HL-60 (cell line): Measurements from ENCODE around the gene ABL1.

ENCODE experiments used
- DNase-seq, 2 experiments: peaks; one replicate each; pipeline ENCODE4 v3.0.0-alpha.2; 2010 to 2020; ENCODE audit warnings: low read depth in 1 of 2, low spot score in 1 of 2
- H3K27ac ChIP-seq: fragments of 250-450 bp; sonication (Bioruptor Pico); replicated peaks from 2 replicates; pipeline ENCODE4 v1.5.1; 2020; ENCODE audit warnings: mild to moderate bottlenecking, moderate library complexity
- H3K27me3 ChIP-seq: fragments of 250-450 bp; sonication (Bioruptor Pico); 2 replicates; pipeline ENCODE4 v1.5.1; 2021; ENCODE audit warnings: mild to moderate bottlenecking, moderate library complexity; ENCODE audit not compliant: insufficient read depth, poor library complexity, severe bottlenecking
- H3K4me3 ChIP-seq: replicated peaks from 2 replicates; pipeline ENCODE4 v1.5.1; 2011; ENCODE audit warnings: mild to moderate bottlenecking, control low read depth, low read length; ENCODE audit not compliant: insufficient read depth
- GABPA ChIP-seq: IDR thresholded peaks from 2 replicates; pipeline ENCODE4 v1.6.1; 2012; ENCODE audit warnings: low read depth
- POLR2AphosphoS5 ChIP-seq: IDR thresholded peaks from 2 replicates; pipeline ENCODE4 v1.6.1; 2012; ENCODE audit warnings: low read depth
- SPI1 ChIP-seq: IDR thresholded peaks from 2 replicates; pipeline ENCODE4 v1.6.1; 2012; ENCODE audit warnings: low read depth, mild to moderate bottlenecking, borderline replicate concordance
- TF ChIP-seq, protein P1 (sequence below): IDR thresholded peaks from one replicate; pipeline ENCODE4 v1.5.1; 2011; ENCODE audit warnings: low read length, control low read depth, inconsistent platforms; ENCODE audit not compliant: insufficient read depth
- TF ChIP-seq, protein P2 (sequence below): IDR thresholded peaks from 2 replicates; pipeline ENCODE4 v1.6.1; 2012; ENCODE audit warnings: low read depth; ENCODE audit not compliant: insufficient replicate concordance

ABL1 gene

DNA sequence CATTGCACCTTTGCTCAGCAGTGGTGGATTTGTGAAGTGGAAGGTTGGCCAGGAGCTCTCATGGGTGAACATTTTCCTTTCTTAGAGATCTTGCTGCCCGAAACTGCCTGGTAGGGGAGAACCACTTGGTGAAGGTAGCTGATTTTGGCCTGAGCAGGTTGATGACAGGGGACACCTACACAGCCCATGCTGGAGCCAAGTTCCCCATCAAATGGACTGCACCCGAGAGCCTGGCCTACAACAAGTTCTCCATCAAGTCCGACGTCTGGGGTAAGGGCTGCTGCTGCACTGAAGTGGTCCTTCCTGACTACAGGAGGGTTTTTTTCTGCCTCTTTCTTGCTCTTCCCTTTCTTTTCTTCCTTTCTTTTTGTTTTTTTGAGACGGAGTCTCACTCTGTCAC lies 39.7 kb downstream of the ABL1 start:
- TF ChIP-seq, protein P1, sequence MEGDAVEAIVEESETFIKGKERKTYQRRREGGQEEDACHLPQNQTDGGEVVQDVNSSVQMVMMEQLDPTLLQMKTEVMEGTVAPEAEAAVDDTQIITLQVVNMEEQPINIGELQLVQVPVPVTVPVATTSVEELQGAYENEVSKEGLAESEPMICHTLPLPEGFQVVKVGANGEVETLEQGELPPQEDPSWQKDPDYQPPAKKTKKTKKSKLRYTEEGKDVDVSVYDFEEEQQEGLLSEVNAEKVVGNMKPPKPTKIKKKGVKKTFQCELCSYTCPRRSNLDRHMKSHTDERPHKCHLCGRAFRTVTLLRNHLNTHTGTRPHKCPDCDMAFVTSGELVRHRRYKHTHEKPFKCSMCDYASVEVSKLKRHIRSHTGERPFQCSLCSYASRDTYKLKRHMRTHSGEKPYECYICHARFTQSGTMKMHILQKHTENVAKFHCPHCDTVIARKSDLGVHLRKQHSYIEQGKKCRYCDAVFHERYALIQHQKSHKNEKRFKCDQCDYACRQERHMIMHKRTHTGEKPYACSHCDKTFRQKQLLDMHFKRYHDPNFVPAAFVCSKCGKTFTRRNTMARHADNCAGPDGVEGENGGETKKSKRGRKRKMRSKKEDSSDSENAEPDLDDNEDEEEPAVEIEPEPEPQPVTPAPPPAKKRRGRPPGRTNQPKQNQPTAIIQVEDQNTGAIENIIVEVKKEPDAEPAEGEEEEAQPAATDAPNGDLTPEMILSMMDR: no peak
- TF ChIP-seq SPI1 (no peak), POLR2AphosphoS5 (no peak), GABPA (no peak)
- TF ChIP-seq, protein P2, sequence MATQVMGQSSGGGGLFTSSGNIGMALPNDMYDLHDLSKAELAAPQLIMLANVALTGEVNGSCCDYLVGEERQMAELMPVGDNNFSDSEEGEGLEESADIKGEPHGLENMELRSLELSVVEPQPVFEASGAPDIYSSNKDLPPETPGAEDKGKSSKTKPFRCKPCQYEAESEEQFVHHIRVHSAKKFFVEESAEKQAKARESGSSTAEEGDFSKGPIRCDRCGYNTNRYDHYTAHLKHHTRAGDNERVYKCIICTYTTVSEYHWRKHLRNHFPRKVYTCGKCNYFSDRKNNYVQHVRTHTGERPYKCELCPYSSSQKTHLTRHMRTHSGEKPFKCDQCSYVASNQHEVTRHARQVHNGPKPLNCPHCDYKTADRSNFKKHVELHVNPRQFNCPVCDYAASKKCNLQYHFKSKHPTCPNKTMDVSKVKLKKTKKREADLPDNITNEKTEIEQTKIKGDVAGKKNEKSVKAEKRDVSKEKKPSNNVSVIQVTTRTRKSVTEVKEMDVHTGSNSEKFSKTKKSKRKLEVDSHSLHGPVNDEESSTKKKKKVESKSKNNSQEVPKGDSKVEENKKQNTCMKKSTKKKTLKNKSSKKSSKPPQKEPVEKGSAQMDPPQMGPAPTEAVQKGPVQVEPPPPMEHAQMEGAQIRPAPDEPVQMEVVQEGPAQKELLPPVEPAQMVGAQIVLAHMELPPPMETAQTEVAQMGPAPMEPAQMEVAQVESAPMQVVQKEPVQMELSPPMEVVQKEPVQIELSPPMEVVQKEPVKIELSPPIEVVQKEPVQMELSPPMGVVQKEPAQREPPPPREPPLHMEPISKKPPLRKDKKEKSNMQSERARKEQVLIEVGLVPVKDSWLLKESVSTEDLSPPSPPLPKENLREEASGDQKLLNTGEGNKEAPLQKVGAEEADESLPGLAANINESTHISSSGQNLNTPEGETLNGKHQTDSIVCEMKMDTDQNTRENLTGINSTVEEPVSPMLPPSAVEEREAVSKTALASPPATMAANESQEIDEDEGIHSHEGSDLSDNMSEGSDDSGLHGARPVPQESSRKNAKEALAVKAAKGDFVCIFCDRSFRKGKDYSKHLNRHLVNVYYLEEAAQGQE: no peak
- Histone ChIP-seq H3K27me3 (no peaks in the 10 kb centered on the region), H3K27ac (no peak overlapping the region), H3K4me3 (no peak overlapping the region)
- DNase-seq: no peak

DNA sequence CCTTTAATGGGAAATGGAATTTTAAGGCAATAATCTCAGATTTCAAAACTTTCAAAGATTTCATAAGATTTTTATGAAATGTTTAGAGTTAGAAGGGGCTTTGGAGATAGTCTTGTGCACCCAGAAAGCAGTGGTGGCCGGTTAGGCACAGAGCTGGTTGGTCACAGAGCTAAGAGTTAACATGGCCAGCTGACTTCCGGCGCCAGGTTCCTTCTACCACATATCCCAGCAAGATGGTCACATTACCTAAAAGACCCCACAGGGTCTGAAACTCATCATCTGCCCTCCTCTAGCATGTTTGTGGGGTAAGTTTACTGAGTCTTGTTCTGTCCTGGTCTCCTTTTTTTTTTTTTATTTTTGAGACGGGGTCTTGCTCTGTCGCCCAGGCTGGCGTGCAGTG lies 42.2 kb downstream of the ABL1 start:
- no peak overlapping the region for H3K4me3 ChIP-seq
- TF ChIP-seq GABPA (no peak), POLR2AphosphoS5 (no peak), SPI1 (no peak)
- TF ChIP-seq, protein P2: no peak
- TF ChIP-seq, protein P1: no peak
- no peak overlapping the region for H3K27ac ChIP-seq
- no peaks in the 10 kb centered on the region for H3K27me3 ChIP-seq
- no peak for DNase-seq

DNA sequence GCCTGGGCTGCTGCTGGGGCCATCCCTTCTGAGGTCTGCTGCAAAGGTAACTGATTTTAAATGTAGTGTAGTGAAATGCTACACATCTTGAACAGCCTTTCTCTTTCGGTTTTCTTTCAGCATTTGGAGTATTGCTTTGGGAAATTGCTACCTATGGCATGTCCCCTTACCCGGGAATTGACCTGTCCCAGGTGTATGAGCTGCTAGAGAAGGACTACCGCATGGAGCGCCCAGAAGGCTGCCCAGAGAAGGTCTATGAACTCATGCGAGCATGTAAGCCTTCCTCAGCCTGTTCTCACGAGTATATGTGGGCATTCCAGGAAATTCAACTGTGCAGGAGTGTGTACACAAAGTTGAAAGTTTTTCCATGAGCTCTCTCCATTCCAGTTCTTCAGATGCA lies 43.2 kb downstream of the ABL1 start:
- TF ChIP-seq, protein P2: no peak
- TF ChIP-seq GABPA (no peak), POLR2AphosphoS5 (no peak), SPI1 (no peak)
- TF ChIP-seq, protein P1: no peak
- no peak for DNase-seq
- Histone ChIP-seq H3K27ac (no peak overlapping the region), H3K27me3 (no peaks in the 10 kb centered on the region), H3K4me3 (no peak overlapping the region)
